GM19025 (cell line): ENCODE results near the gene RPL29.

Experiments
- ATAC-seq: cut with Tn5 transposase; IDR thresholded peaks from one replicate; pipeline ENCODE4 v1.9.1; 2021; ENCODE audit warnings: mild to moderate bottlenecking, low read depth, moderate library complexity; ENCODE audit not compliant: unreplicated experiment

The RPL29 gene

GRCh38 chr3:51967384-51968169 lies 28.1 kb downstream of the RPL29 start, which contains the start of gene PCBP4:
Gene PCBP4, minus strand, starts transcription at chr3:51967454. Its CDS starts 6,214 bp downstream, at chr3:51961240.
- peak; percentile 65 for ATAC-seq

- peak; percentile 33 for ATAC-seq
These were observed 28.7 kb downstream of the RPL29 start for GRCh38 chr3:51966922-51967383.

- ATAC-seq, result no peak
These were observed 29.2 kb downstream of the RPL29 start for GRCh38 chr3:51966486-51966885.

GRCh38 chr3:51966016-51966415 lies 29.7 kb downstream of the RPL29 start:
- no peak for ATAC-seq

GRCh38 chr3:51964521-51964920 lies 31.2 kb downstream of the RPL29 start:
- ATAC-seq, result no peak

GRCh38 chr3:51963951-51964451 lies 31.7 kb downstream of the RPL29 start:
- no peak for ATAC-seq

GRCh38 chr3:51962854-51963530 lies 32.7 kb downstream of the RPL29 start:
- ATAC-seq, result no peak

- ATAC-seq, result no peak
These were observed 33.8 kb downstream of the RPL29 start for GRCh38 chr3:51961602-51962569.

GRCh38 chr3:51961011-51961410 lies 34.7 kb downstream of the RPL29 start:
- ATAC-seq, result no peak

GRCh38 chr3:51960386-51960785 lies 35.3 kb downstream of the RPL29 start:
- ATAC-seq, result no peak

- no peak for ATAC-seq
These were observed 36.0 kb downstream of the RPL29 start for GRCh38 chr3:51959651-51960050.

- no peak for ATAC-seq
These were observed 36.8 kb downstream of the RPL29 start for GRCh38 chr3:51958603-51959521.

- ATAC-seq, result no peak
These were observed 38.0 kb downstream of the RPL29 start for GRCh38 chr3:51957520-51958205.

GRCh38 chr3:51955893-51956770 lies 39.6 kb downstream of the RPL29 start:
- ATAC-seq, result no peak

GRCh38 chr3:51955175-51955892 lies 40.4 kb downstream of the RPL29 start, which contains the start of gene GPR62:
Gene GPR62, plus strand, starts transcription at chr3:51955381. Its CDS starts 272 bp downstream, at chr3:51955653.
- ATAC-seq, result no peak

GRCh38 chr3:51954713-51955112 lies 41.0 kb downstream of the RPL29 start:
- no peak for ATAC-seq

GRCh38 chr3:51954105-51954504 lies 41.6 kb downstream of the RPL29 start:
- no peak for ATAC-seq
